Activated T-cell treated with anti-CD3 and anti-CD28 coated beads for 4 hours (primary cell): ENCODE measurements around the gene PLAGL1.

Source experiments
- DNase-seq: peaks from one replicate; pipeline ENCODE4 v3.0.0-alpha.2; 2020

PLAGL1 gene

DNA sequence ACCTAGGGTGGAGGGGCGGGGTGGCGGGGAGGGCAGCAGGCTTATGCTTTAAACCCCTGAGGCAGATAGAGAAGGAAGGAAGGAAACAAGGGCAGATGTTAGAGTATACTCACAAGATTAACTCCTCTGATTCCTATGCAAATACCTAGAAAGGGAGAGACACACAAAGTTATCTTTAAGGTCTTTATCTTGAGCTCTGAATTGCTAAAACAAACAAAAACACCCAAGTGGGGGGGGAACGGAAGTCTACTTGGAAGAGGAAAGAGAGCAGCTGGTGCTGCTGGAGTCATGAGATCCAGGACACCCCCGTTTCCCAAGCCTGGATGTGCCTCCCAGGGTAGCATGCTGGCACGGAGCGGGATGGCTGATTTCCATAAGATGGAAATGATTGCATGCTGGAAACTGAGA is 43.4 kb downstream of the PLAGL1 start:
- no peak for DNase-seq

DNA sequence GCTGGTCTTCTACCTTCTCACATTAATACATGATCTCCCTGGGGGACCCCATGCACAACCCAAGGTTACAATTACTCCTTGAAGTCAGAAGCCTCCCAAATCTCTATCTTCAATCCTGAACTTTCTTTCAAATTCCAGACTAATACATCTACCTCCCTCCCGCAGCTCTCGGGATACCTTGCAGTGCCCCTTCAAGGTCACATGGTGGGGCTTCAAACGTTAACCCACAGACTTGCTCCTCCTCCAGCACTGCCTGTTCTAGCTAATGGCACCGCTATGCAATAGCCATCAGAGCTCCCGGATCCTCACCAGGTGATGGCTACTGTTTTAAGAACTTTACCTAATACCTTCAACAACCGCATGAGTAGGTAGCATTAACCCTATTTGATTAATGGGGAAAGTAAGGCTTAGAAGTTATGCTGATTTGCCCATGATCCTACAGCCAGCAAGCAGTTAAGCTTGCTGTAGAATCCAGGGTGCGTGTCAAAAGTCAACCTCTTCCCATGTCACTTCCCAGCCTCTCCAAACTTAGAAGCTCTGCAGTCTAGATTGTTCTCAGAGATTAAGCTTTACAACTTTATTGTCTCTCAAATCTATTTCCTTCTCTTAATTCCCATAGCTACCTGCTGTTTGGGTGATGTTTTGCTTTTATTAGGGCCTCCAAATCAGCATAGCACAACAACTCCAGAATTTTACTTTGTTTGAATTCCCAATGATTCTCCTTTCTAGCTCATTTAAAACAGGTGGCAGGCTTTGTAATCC is 44.7 kb downstream of the PLAGL1 start:
- DNase-seq: no peak

DNA sequence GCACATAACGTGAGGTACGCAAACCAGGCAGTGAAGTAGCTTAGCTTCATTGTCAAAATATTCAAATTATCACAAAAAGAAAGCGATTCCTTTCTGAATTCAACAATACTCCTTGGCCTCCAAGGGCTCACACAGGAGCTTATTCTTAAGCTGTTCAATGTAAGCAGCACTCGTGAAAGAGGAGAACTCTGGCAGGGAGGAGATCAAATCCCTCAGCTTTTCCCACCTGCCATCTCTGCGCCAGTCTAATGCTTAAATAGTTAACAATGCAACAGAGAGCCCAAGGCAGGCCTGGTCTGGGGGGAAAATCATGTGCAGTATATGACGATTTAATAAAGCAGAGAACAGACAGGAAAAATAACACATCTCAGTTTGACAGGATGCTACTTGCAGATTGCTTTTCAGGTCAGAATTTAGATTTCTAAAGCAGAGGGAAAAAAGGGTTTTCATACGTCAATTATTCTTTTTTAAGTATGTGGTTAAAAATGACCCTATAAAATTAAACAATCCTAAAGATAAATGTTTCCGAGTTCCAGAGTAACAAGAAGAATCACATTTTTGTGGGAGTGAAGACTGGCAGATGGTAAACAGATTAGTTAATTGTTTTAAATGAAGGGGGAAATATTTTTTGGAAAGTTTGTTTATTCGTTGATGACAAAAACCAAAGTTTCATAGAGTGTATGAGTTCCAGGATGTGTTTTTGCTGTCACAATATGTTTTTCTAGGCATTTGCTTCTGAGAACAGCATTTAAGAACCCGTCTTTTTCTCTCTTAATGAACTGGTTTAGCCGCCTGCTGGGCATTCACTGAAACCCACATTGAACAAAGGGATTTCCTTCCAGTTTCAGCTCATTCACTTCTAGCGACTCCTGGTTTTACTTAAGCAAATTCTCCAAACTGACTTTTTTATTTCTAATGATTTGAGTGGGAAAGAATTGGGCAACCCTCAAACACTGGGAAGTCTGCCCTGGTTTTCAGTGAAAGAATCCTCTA is 45.9 kb downstream of the PLAGL1 start:
- no peak for DNase-seq

DNA sequence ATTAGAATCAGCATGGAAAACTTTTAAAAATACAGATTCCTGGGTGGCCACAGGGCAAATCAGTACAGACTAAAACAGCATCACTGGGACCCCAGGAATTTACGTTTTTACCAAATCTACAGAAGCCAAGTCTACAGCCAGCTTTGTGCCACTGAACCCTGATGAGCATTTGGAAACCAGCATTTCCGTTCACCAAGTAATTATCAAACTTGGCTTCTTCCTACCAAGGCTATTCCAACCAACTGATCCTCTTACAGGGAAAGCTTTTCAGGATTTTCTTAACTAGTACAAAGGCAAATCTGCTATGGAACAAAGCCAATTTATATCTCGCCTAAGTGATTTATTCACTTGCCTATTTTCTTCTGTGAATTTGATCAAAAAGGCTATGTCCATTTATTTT is 47.0 kb downstream of the PLAGL1 start:
- DNase-seq: no peak

DNA sequence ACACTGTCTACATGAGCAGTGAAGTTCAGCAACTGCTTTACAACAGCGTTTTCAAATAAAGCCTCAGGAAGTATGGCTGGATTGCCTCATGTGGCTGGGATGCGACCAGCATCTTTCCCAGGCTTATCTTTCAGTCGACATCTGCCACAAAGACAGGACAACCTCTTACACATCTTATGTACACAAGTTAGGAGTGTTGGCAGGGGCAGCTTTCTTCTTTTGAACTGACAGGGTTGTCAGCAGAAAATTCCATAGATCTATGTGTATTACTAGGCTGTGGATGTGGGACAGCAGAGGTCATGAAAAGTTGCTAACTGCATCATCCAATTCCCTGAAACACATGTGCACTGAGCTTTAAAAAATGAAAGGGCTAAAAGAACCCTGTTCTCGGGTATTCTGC is 48.1 kb downstream of the PLAGL1 start:
- no peak for DNase-seq

DNA sequence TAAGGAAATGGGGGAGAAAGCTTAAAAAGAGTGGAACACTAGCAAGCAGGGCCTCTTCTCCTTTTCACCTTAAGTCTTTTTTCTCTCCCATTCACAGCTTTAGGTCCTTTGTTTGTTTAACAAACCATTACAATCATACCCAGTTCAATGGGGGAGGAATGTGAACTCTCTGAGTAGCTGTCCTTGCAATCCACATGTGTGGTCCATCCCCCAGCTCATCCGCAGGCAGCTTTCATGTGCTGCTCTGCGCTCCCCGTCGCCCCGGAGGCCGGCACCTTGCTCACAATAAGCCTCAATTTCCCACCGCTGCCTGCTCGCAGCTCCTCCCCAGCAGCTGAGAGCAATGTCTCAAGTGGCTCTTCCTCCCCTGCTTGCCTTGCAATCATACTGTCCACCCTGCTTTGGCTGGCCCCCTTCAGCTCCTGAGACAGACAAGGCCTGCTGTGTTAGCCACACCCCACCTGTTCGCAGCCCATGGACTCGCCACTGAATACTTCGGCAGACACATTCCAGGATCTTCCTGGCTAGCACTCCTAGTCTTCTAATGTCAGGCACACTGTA is 49.1 kb downstream of the PLAGL1 start:
- DNase-seq: no peak

DNA sequence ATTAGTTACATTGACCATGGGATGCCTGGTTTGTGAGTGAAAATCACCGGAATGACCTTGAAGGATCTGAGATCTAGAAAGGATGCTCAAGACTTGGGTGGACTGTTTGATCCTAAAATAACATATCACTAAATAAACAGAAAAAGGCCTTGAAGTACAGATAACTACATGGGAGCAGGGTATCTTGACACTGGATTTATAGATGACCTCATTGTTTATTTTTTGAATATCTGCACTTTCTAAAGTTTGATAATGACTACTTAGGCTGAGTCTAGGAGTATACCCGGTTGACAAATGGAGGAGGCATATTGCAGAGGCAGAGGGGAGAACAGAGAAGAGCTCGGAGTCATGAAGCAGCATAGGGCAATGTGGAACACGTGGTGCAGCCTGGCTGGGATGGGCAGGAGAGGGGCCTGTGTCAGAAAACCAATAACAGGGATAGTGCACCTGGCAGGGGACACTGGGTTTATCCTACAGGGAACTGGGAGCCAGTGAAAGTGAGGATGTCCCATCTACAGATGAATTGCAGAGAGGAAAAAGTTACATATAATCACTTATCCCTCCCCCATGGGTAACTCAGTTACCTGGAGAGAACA is 50.3 kb downstream of the PLAGL1 start:
- DNase-seq: no peak

DNA sequence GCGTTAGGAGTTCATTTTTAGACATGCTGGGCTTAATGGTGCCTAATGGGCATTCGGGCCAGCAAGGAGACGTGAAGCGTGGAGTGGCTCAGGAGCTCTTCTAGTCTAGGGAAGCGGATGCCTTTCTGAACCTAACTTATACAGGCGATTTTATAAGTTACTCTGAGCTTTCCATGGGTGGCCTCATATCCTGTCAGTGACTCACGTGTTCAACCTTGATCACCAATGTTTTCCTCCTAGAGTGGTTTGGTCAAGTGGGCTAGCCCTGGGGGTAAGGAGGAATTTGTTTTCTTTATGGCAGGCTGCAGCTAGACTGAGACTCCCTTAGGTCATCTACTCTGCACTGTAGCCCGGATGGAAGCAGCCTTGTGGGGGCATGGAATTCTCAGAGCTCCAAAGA is 52.1 kb downstream of the PLAGL1 start:
- DNase-seq: no peak

DNA sequence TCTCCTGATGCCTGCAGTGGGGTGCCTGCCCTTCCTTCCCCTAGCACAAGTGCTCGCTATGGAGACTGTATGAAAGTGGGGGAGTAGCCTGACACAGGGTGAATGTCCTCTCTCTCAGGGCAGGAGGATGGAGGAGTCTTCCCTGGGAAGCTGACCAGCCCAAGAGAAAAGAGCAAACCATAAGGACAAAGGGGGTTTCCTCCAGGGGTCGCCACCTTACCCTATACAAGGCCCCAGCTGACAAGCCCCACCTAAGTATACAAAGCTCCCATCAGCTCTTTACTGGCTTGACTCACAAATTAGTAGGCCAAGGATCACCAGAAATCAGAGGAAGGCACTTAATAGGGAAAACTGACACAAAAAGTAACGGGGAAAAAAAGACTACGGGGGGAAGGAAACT is 54.1 kb downstream of the PLAGL1 start:
- DNase-seq: no peak

DNA sequence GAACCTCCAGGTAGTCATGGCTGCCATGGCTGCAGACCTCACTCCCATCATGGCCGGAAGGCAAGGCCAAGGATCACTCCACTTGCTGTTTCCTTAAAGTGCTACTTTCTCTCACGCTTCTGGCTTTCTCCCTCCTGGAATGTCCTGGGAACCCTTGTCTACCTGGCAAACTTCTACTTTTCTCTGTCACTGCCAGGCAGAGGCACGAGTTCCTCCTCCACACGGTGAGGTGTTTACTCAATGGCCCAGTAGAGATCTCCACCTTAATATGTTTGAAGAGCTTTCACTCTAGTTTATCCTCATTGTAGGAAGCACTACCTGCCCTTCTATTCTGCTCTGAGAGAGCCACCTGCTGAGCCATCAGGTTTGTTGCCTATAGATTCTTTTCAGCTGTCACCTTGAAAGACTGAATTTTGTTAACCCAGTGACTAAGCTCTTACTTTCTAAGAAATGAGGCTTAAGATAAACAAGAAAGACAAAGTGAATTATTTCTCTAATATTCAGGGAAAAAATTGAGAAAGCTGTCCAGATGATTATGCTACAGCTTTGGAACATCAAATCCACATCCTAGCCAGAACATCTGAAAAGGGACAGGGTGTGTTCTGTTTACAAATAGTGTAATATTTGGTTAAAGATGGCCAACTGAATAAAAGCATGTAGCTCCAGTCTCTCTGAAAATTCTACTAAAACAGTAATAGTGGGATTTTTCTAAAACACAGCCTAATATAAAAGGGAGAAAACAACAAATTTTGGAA is 54.9 kb downstream of the PLAGL1 start:
- DNase-seq: no peak

DNA sequence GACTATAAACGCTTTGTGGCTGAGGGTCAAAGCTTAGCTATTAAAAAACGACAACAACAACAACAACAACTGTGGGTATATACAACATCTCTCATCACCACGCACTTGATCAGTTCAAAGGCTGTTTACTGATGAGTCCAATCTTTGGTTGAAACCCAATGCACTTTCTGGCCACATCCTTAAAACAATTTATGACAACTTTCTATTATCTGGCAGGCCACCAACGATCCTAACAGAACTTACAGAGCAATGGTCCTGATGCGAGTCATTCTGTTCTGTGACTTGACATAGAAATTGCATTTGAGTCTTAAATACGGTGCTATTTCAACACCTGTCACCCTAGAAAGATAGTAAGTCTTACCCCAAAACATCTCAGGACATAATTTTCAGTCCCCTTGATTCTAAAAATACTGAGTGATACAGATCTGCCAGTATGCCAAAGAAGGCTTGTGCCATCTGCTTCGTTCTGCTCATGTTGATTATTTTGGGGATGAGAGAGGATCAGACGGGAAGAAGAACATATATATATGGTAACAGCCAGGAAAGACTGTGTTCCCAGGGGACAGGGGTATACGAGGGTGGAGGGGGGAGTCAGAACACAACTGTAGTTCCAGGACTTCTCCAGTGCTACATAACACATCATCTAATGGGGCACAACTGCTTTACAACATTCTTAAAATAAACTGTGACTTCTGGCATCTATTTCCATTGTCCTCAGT is 55.8 kb downstream of the PLAGL1 start:
- no peak for DNase-seq

DNA sequence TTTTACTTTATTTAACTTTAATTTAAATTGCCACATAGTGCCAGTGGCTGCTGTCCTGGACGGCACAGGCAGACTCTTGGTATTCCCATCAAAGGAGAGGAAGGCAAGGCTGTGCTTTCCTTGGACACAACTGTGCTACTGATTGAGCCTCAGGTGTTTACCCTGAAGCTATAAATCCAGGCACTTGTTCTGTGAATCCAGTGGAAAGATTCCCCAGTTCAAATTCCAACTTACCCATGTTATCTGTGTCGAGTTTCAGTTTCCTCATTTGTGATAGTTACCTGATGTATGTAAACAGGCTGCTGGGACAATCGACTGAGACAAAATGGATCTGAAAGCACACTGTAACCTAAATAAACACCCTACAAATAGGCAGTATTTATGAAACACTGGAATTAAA is 57.2 kb downstream of the PLAGL1 start:
- DNase-seq: no peak

DNA sequence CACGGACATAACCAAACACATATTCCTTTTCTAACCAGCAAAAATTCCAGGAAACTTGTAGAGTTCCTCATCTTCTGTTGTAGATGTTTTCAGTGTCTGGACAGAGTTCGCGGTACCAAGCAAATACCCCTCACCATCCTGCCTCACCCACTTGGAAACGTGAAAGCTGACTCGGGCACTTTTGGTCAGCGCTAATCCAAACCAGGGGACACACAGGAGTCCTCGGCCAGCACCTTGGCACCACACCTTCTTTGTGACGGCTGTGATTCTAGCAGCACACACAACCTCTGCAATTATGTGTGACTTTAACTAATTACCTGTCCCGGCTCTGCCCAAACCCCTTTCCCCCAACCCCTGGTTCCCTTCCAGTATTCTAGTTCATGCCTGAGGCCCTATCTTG is 58.1 kb downstream of the PLAGL1 start:
- DNase-seq: no peak

DNA sequence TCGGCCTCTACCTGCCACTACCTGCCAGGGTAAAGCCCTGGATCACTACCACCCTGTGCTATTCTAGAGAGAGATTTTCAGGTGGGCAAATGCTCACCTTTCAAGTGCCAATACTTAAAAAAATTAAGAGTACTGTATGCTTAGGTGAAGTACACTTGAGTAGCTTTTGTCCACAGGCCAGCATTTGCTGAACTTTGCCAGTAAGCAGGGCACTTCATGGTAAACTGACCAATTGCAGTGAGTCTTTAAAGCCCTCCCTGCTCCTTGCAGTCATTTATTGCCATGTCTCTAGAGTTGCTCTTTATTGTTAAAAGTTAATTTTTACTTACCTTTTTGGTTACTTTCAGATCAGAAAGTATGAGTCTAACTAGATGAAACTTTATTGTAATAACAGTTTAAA is 58.5 kb downstream of the PLAGL1 start:
- no peak for DNase-seq

DNA sequence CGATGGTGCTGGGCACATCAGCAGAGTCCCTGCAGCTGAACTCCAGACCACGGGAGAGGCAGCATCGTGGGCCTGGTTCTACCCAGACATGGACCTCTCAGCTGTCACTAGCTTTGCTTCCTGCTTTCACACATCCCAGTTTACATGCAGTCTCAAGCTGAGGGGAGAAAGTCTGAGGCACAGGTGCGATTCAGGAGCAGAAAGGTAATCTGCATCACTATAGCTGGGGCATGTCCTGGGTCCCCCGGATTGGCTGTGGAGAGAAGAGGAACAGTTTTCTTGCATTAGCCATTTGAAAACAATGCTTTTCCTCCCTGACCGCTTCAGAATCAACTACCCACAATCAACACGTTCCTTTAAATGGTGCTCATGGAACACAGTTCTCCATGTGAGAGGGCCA is 59.9 kb downstream of the PLAGL1 start:
- no peak for DNase-seq

DNA sequence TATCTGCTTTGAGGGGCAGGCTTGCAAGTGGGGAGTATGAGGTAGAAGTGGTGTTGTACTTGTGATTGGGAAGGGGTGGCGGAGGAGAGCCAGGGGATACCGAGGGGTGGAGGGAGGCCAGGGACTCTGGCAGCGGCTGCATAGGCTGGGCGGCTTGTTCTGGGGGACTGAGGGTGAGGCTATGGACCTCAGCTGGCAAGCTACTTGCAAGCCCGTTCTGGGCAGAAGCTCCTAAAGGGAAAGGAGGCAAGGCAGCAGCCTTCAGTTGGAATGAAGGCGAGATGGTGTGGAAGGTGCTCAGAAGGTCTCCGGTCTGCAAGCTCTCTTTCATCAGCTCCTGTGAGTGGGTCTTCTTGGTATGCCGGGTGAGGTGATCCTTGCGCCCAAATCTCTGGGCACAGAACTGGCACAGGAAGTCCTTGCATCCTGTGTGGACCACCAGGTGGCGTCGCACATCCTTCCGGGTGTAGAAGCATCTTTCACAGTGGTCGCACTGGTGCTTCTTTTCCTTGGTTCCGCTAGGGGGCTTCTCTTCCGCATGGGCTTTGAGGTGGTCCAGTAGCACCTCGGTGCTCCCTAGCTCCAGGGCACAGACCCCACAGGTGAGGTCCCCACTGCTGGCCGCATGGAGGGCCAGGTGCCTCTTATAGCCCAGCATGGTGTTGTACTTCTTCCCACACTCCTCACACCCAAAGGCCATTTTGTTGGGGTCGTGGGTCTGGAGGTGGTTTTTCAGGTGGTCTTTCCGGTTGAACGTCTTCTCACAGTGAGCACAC is 66.0 kb downstream of the PLAGL1 start:
- DNase-seq: peak; percentile 33

DNA sequence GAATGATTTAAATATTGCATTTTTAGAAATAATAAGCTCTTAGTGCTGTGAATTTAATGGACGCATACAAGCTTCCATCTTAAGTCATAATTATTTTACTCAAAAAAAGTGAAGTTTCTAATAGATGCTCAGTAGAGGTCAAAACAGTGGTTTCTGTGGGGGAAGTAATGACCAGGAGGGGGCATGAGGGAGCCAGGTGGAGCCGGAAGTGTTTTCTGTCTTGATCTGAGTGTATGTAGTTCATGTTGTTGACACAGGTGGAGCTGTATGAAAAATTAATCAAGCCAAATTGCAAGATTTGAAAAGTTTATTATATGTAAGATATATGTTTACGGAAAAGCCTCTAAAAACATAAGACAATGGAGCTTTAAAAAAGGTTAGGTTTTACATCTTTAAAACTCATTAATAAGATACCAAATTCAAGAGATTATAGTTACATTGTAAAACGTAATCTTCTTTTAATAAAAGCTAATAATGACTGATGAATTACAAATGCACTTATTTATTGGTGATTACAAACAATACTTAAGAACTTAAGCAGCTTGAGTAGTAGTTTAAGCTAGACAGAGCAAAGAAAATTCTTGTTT is 68.0 kb downstream of the PLAGL1 start:
- DNase-seq: peak; percentile 46

DNA sequence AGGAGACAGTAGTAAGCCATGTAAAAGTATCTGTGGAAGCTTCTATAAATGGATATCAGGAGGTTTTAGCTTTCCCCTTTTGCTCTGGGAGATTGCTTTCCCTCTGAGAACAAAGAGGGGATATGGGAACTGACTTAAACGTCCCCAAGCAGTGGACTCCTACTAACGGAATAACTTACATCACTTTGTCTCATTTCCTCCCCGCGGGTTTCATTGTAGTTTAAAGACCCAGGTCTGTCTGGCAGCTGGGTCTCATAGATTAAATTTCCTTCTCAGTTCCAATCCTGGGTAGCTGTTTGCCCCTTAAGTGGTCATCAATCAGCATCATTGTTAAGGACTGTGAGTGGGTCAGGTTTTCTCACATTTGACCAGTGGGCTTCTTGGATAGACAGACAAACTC is 68.7 kb downstream of the PLAGL1 start:
- no peak for DNase-seq

DNA sequence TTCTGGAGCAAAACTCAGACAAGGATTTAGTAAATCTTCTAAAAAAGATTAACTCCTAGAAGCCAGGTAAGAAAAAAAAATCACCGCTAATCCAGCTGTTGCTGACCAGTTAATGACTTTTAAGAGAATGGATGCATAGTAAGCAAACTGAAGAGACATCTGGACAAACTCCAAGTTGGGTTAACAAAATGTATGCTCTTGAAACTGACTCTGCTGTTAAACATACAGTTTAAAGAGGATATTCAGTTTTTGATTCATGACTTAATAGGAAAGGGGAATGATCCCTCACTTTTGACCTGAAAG is 70.4 kb downstream of the PLAGL1 start:
- DNase-seq: no peak

DNA sequence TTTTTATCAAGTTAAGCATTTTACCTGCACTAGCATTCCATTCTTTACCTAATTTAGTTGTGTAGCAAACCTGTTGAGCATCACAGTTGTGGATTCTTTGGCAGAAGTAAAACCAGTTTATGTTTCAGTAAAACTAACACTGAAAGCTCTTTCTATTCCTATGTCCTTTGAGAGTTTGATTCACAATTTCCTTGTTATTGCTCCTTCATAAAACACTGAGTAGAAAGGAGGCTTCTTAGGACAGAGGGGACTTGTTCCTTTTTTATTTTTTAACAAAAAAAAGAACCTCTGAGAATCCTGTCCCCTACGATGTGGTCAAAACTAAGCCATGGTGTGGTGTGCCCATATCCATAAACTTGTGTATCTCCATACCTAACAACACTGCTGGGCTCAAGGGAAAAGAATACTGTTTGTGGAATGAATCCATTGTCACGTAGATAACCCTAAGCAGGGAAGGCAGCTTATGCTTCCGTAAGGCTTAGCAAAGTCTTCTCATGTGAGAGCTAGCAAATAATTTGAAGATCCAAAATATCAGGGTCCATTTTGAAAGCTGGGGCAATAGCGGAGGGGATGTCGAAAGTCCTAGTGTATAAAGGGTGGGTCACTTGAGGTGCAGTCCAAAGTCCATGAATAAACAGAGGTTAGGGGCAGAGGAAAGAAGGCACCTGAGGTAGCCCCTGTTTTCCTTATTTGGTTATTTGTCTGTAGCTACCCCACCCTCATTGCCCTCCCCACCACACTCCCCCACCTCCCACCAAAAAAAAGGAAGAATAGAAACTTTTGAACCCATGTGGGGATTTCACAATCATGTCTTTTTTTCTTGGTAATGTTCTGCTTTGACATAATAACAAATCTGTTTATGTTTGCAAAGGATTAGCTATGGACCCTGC is 71.0 kb downstream of the PLAGL1 start:
- no peak for DNase-seq
